HepG2 (cell line): Measurements from ENCODE around the gene TUBA1C. TPM values are rescaled to one million over a fixed set of nuclear protein-coding genes. Genes with fewer than 3 reads are reported as not detected.
A peak's percentile ranks its signal among the peaks of the same experiment; 100 is the strongest.

ENCODE experiments used
- ADNP ChIP-seq: sonication (generic); formaldehyde crosslinking; IDR thresholded peaks from 2 replicates; pipeline ENCODE4 v1.4.0; 2020; ENCODE audit warnings: missing genetic modification reagents
- ARNT2 ChIP-seq: sonication (generic); formaldehyde crosslinking; IDR thresholded peaks from 2 replicates; pipeline ENCODE4 v1.8.0; 2022; ENCODE audit warnings: mild to moderate bottlenecking, low read depth, missing genetic modification reagents, moderate library complexity
- BCL6 ChIP-seq: IDR thresholded peaks from 2 replicates; pipeline ENCODE4 v1.6.1; 2016; ENCODE audit warnings: missing genetic modification reagents, missing compliant biosample characterization
- HDAC2 ChIP-seq: sonication (generic); formaldehyde crosslinking; IDR thresholded peaks from 2 replicates; pipeline ENCODE4 v1.4.0; 2020; ENCODE audit warnings: missing genetic modification reagents
- JUND ChIP-seq: sonication (generic); formaldehyde crosslinking; IDR thresholded peaks from 2 replicates; pipeline ENCODE4 v1.8.0; 2022; ENCODE audit warnings: mild to moderate bottlenecking, missing genetic modification reagents
- MAZ ChIP-seq, 2 experiments: sonication (generic) in 1 of 2; formaldehyde crosslinking in 1 of 2; IDR thresholded peaks; 2 replicates each; pipeline versions ENCODE4 v1.5.0 to v1.6.1; 2012 to 2020; ENCODE audit warnings: low read depth in 2 of 2, mild to moderate bottlenecking in 2 of 2, borderline replicate concordance in 1 of 2, improper control_type of control experiment in 1 of 2, low read length in 1 of 2, missing genetic modification reagents in 1 of 2, moderate library complexity in 1 of 2
- PAWR ChIP-seq: sonication (generic); formaldehyde crosslinking; IDR thresholded peaks from 2 replicates; pipeline ENCODE4 v1.4.0; 2020; ENCODE audit warnings: missing genetic modification reagents, mild to moderate bottlenecking, borderline replicate concordance
- POLR2A ChIP-seq, 2 experiments: IDR thresholded peaks; 2 replicates each; pipeline ENCODE4 v1.6.1; 2011; ENCODE audit warnings: low read depth in 2 of 2, low read length in 2 of 2, mild to moderate bottlenecking in 1 of 2, moderate library complexity in 1 of 2; ENCODE audit not compliant: insufficient read depth in 1 of 2
- RFX1 ChIP-seq: fragments of 450-650 bp; IDR thresholded peaks from 2 replicates; pipeline ENCODE4 v1.6.1; 2017
- SRSF1 ChIP-seq: fragments of 200-400 bp; formaldehyde crosslinking; optimal IDR thresholded peaks from 2 replicates; pipeline ENCODE3; 2017; ENCODE audit warnings: mild to moderate bottlenecking, low read depth, low read length, moderate library complexity
- TCF12 ChIP-seq, 2 experiments: fragments of 450-650 bp in 1 of 2; sonication (generic) in 1 of 2; formaldehyde crosslinking in 1 of 2; IDR thresholded peaks; 2 replicates each; pipeline versions ENCODE4 v1.6.1 to v1.8.0; 2017 to 2022; ENCODE audit warnings: antibody characterized with exemption in 1 of 2, mild to moderate bottlenecking in 1 of 2, missing genetic modification reagents in 1 of 2, moderate library complexity in 1 of 2
- ZBTB21 ChIP-seq: sonication (generic); formaldehyde crosslinking; IDR thresholded peaks from 2 replicates; pipeline ENCODE4 v1.4.0; 2020; ENCODE audit warnings: missing genetic modification reagents
- ZFP36L2 ChIP-seq: sonication (generic); formaldehyde crosslinking; IDR thresholded peaks from 2 replicates; pipeline ENCODE4 v1.4.0; 2020; ENCODE audit warnings: missing genetic modification reagents
- ZNF20 ChIP-seq: sonication (generic); formaldehyde crosslinking; IDR thresholded peaks from 2 replicates; pipeline ENCODE4 v1.4.0; 2020; ENCODE audit warnings: mild to moderate bottlenecking, moderate library complexity, missing genetic modification reagents
- ZNF251 ChIP-seq: sonication (generic); formaldehyde crosslinking; IDR thresholded peaks from 2 replicates; pipeline ENCODE4 v1.9.0; 2021; ENCODE audit warnings: mild to moderate bottlenecking, missing genetic modification reagents
- ZNF350 ChIP-seq: sonication (generic); formaldehyde crosslinking; IDR thresholded peaks from 2 replicates; pipeline ENCODE4 v1.4.0; 2020; ENCODE audit warnings: mild to moderate bottlenecking, low read depth, missing genetic modification reagents, borderline replicate concordance
- ZNF577 ChIP-seq: sonication (generic); formaldehyde crosslinking; IDR thresholded peaks from 2 replicates; pipeline ENCODE4 v1.4.0; 2020; ENCODE audit warnings: mild to moderate bottlenecking, low read depth, missing genetic modification reagents, borderline replicate concordance
- ZNF605 ChIP-seq: sonication (generic); formaldehyde crosslinking; IDR thresholded peaks from 2 replicates; pipeline ENCODE4 v1.8.0; 2022; ENCODE audit warnings: mild to moderate bottlenecking, missing genetic modification reagents
- ZNF607 ChIP-seq: sonication (generic); formaldehyde crosslinking; IDR thresholded peaks from 2 replicates; pipeline ENCODE4 v1.5.1; 2020; ENCODE audit warnings: missing genetic modification reagents, mild to moderate bottlenecking, borderline replicate concordance
- ZNF670 ChIP-seq: sonication (generic); formaldehyde crosslinking; IDR thresholded peaks from 2 replicates; pipeline ENCODE4 v1.8.0; 2022; ENCODE audit warnings: mild to moderate bottlenecking, missing genetic modification reagents, borderline replicate concordance
- ZNF7 ChIP-seq: IDR thresholded peaks from 2 replicates; pipeline ENCODE4 v1.6.1; 2016; ENCODE audit warnings: missing biosample characterization, missing genetic modification reagents
- ZNF790 ChIP-seq: sonication (generic); formaldehyde crosslinking; IDR thresholded peaks from 2 replicates; pipeline ENCODE4 v1.8.0; 2022; ENCODE audit warnings: missing genetic modification reagents, mild to moderate bottlenecking, borderline replicate concordance
- polyA plus RNA-seq, 8 experiments: library from polyadenylated mRNA; depleted of rRNA in 3 of 8; stranded (reverse) in 7 of 8; unstranded in 1 of 8; fragments of >200 nt; fragmentation: Illumina TruSeq in 4 of 8; extraction: Trizol in 4 of 8; gene quantifications; 2 replicates each; pipeline versions ENCODE4 v1.2.1 to v1.2.3, GENCODE V29; 2011 to 2016; ENCODE audit warnings: low read depth in 4 of 8, missing spikeins in 1 of 8, mixed read lengths in 1 of 8; ENCODE audit not compliant: insufficient read depth in 1 of 8
- total RNA-seq, 5 experiments: library from RNA; depleted of rRNA; stranded (reverse); fragments of >200 nt; fragmentation: Illumina TruSeq; extraction: Trizol; gene quantifications; 2 replicates each; pipeline ENCODE4 v1.2.3, GENCODE V29; 2016; ENCODE audit warnings: low read depth in 1 of 5
- TF ChIP-seq, protein P1 (sequence below): sonication (generic); formaldehyde crosslinking; IDR thresholded peaks from 2 replicates; pipeline ENCODE4 v1.4.0; 2020; ENCODE audit warnings: missing genetic modification reagents
- TF ChIP-seq, protein P2 (sequence below): sonication (generic); formaldehyde crosslinking; IDR thresholded peaks from 2 replicates; pipeline ENCODE4 v1.4.0; 2020; ENCODE audit warnings: missing genetic modification reagents, borderline replicate concordance
- TF ChIP-seq, protein P3 (sequence below): sonication (generic); formaldehyde crosslinking; IDR thresholded peaks from 2 replicates; pipeline ENCODE4 v1.5.1; 2020; ENCODE audit warnings: missing genetic modification reagents, mild to moderate bottlenecking, borderline replicate concordance
- TF ChIP-seq, protein P4 (sequence below): sonication (generic); formaldehyde crosslinking; IDR thresholded peaks from 2 replicates; pipeline ENCODE4 v1.4.0; 2020; ENCODE audit warnings: mild to moderate bottlenecking, missing genetic modification reagents

TUBA1C gene
- total and polyA plus RNA-seq, 2 of the 13 experiments (the other 11 are each of a cell fraction or from before 2014, with no cell fraction given), result 693 to 1,075 TPM

DNA sequence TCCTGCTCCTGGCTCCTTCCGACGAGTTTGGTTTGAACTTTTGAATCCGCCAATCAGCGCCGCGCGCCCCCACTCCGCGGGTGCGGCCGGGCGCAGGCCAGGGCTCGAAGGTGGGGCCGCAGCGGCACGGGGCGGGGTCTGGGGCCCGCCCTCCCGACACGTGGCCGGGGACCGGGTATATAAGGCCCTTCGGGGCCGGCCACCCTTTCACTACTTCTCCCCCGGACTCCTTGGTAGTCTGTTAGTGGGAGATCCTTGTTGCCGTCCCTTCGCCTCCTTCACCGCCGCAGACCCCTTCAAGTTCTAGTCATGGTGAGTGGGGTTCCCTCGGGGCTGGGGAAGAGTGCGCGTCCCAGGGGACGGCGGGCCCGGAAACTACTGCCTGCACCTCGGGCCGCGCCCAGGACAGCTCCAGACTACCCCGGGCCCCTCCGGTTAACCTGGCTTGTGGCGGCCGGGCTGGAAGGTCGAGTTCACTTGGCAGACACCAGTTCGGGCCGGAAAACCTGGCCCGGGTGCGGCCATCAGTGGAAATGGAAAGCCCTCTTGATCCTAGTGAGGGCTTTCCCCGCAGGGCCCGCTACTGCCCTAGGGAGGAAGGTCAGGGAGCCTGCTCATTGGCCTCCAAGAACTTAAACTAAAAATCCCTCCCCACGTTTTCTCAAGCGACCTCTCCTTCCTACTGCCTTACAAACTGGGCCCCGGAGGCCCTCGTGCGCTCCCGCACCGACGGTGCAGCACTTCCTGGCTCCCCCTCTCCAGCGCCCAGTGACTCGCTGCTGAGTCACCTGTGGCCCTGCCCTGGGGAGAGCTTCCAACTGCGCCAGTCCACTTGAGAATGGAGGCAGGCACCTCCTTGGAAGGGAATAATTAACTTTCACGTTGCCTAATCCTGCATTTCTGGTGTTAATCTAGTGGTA, at the start of gene TUBA1C (continued):
- no peak for TF ChIP-seq ZNF577 (CRISPR knock-in tag)
- peak; percentile 82 for TF ChIP-seq MAZ (IDR thresholded peaks at IDR 0.05; ENCODE audit: borderline replicate concordance, low read depth, low read length)
- peak; percentile 82; the same call in 1 of the 2 replicates for TF ChIP-seq MAZ (CRISPR knock-in tag; IDR thresholded peaks at IDR 0.05; ENCODE audit: low read depth)
- no peak for TF ChIP-seq TCF12 (IDR thresholded peaks at IDR 0.05)
- no peak for TF ChIP-seq TCF12 (CRISPR knock-in tag; IDR thresholded peaks at IDR 0.05)
- TF ChIP-seq, protein P1, sequence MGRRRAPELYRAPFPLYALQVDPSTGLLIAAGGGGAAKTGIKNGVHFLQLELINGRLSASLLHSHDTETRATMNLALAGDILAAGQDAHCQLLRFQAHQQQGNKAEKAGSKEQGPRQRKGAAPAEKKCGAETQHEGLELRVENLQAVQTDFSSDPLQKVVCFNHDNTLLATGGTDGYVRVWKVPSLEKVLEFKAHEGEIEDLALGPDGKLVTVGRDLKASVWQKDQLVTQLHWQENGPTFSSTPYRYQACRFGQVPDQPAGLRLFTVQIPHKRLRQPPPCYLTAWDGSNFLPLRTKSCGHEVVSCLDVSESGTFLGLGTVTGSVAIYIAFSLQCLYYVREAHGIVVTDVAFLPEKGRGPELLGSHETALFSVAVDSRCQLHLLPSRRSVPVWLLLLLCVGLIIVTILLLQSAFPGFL (CRISPR knock-in tag), result no peak
- TF ChIP-seq SRSF1, result peak; percentile 90
- no peak for TF ChIP-seq ZNF251 (CRISPR knock-in tag)
- TF ChIP-seq, protein P2, sequence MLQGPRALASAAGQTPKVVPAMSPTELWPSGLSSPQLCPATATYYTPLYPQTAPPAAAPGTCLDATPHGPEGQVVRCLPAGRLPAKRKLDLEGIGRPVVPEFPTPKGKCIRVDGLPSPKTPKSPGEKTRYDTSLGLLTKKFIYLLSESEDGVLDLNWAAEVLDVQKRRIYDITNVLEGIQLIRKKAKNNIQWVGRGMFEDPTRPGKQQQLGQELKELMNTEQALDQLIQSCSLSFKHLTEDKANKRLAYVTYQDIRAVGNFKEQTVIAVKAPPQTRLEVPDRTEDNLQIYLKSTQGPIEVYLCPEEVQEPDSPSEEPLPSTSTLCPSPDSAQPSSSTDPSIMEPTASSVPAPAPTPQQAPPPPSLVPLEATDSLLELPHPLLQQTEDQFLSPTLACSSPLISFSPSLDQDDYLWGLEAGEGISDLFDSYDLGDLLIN (CRISPR knock-in tag), result 0 out of 2 replicates have a peak, but pooled peaks have one; percentile 60
- TF ChIP-seq, protein P3, sequence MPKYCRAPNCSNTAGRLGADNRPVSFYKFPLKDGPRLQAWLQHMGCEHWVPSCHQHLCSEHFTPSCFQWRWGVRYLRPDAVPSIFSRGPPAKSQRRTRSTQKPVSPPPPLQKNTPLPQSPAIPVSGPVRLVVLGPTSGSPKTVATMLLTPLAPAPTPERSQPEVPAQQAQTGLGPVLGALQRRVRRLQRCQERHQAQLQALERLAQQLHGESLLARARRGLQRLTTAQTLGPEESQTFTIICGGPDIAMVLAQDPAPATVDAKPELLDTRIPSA (CRISPR knock-in tag), result peak; percentile 55; the same call in 1 of the 2 replicates
- peak; percentile 96 to 99 for TF ChIP-seq POLR2A (IDR thresholded peaks at IDR 0.05; ENCODE audit: insufficient read depth in 1 of 2, low read depth in 2 of 2, low read length in 2 of 2)
- TF ChIP-seq, protein P4, sequence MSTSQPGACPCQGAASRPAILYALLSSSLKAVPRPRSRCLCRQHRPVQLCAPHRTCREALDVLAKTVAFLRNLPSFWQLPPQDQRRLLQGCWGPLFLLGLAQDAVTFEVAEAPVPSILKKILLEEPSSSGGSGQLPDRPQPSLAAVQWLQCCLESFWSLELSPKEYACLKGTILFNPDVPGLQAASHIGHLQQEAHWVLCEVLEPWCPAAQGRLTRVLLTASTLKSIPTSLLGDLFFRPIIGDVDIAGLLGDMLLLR (CRISPR knock-in tag), result no peak
- TF ChIP-seq ADNP (CRISPR knock-in tag), result no peak
- TF ChIP-seq ZNF7 (CRISPR knock-in tag), result no peak
- TF ChIP-seq BCL6 (CRISPR knock-in tag), result 0 out of 2 replicates have a peak, but pooled peaks have one; percentile 13
- TF ChIP-seq ZNF605 (CRISPR knock-in tag), result peak; percentile 10; the same call in 1 of the 2 replicates
- no peak for TF ChIP-seq PAWR
- TF ChIP-seq ARNT2 (CRISPR knock-in tag), result peak; percentile 89; the same call in 1 of the 2 replicates
- peak; percentile 25; the same call in 1 of the 2 replicates for TF ChIP-seq ZNF350 (CRISPR knock-in tag)
- peak; percentile 42; the same call in 1 of the 2 replicates for TF ChIP-seq ZBTB21
- TF ChIP-seq ZNF20 (CRISPR knock-in tag), result 0 out of 2 replicates have a peak, but pooled peaks have one; percentile 31
- no peak for TF ChIP-seq RFX1
- peak; percentile 70; the same call in 1 of the 2 replicates for TF ChIP-seq JUND
- no peak for TF ChIP-seq ZNF670 (CRISPR knock-in tag)
- no peak for TF ChIP-seq HDAC2 (CRISPR knock-in tag)
- 0 out of 2 replicates have a peak, but pooled peaks have one; percentile 20 for TF ChIP-seq ZFP36L2 (CRISPR knock-in tag)
- peak; percentile 89 for TF ChIP-seq ZNF607 (CRISPR knock-in tag)
- TF ChIP-seq ZNF790 (CRISPR knock-in tag), result 0 out of 2 replicates have a peak, but pooled peaks have one; percentile 23
